SK-N-SH treated with all-trans-retinoic acid at 6 μM for 48 hours (cell line): ENCODE data around the gene CNTNAP2.

Experiments used
- ATAC-seq: fragments of 200-7000 bp; cut with Tn5 transposase; 3 replicates; pipeline ENCODE4 v1.9.1; 2020; ENCODE audit warnings: mild to moderate bottlenecking, moderate library complexity
- ARNTL ChIP-seq: fragments of 450-650 bp; formaldehyde crosslinking; IDR thresholded peaks from 2 replicates; pipeline ENCODE4 v1.5.0; 2020; ENCODE audit warnings: low read depth, mild to moderate bottlenecking, moderate library complexity, borderline replicate concordance
- BACH2 ChIP-seq: fragments of 250-450 bp; sonication (Bioruptor Pico); IDR thresholded peaks from 2 replicates; pipeline ENCODE4 v1.9.0; 2021; ENCODE audit warnings: mild to moderate bottlenecking, borderline replicate concordance
- CREB5 ChIP-seq: fragments of 250-450 bp; sonication (Bioruptor Pico); IDR thresholded peaks from 2 replicates; pipeline ENCODE4 v1.5.1; 2020; ENCODE audit warnings: low read depth, mild to moderate bottlenecking, moderate library complexity
- CSDC2 ChIP-seq: fragments of 250-450 bp; sonication (Bioruptor Pico); IDR thresholded peaks from 2 replicates; pipeline ENCODE4 v1.5.0; 2020; ENCODE audit warnings: mild to moderate bottlenecking, moderate library complexity
- CSRNP3 ChIP-seq: fragments of 250-450 bp; sonication (Bioruptor Pico); IDR thresholded peaks from 2 replicates; pipeline ENCODE4 v1.5.1; 2021; ENCODE audit warnings: mild to moderate bottlenecking, moderate library complexity
- ESRRG ChIP-seq: fragments of 250-450 bp; sonication (Bioruptor Pico); IDR thresholded peaks from 2 replicates; pipeline ENCODE4 v1.6.1; 2021; ENCODE audit warnings: mild to moderate bottlenecking
- GLIS3 ChIP-seq: fragments of 250-450 bp; sonication (Bioruptor Pico); IDR thresholded peaks from 2 replicates; pipeline ENCODE4 v1.5.0; 2020; ENCODE audit warnings: mild to moderate bottlenecking, moderate library complexity
- ISL1 ChIP-seq: fragments of 250-450 bp; sonication (Bioruptor Pico); IDR thresholded peaks from 2 replicates; pipeline ENCODE4 v2.1.2; 2022; ENCODE audit warnings: mild to moderate bottlenecking, moderate library complexity
- OSR1 ChIP-seq: fragments of 250-450 bp; sonication (Bioruptor Pico); IDR thresholded peaks from 2 replicates; pipeline ENCODE4 v1.8.0; 2022; ENCODE audit warnings: moderate library complexity, mild to moderate bottlenecking, inconsistent platforms
- PATZ1 ChIP-seq: fragments of 250-450 bp; sonication (Bioruptor Pico); IDR thresholded peaks from 2 replicates; pipeline ENCODE4 v1.8.0; 2020; ENCODE audit warnings: mild to moderate bottlenecking, moderate library complexity, borderline replicate concordance
- POU6F1 ChIP-seq: fragments of 250-450 bp; sonication (Bioruptor Pico); IDR thresholded peaks from 2 replicates; pipeline ENCODE4 v1.8.0; 2021; ENCODE audit warnings: low read depth, mild to moderate bottlenecking, moderate library complexity, borderline replicate concordance
- RARB ChIP-seq: fragments of 250-450 bp; sonication (Bioruptor Pico); IDR thresholded peaks from 2 replicates; pipeline ENCODE4 v1.8.0; 2021; ENCODE audit warnings: mild to moderate bottlenecking, moderate library complexity
- SNAI2 ChIP-seq: fragments of 250-450 bp; sonication (Bioruptor Pico); IDR thresholded peaks from 2 replicates; pipeline ENCODE4 v1.5.0; 2020; ENCODE audit warnings: mild to moderate bottlenecking, moderate library complexity
- TOX ChIP-seq: fragments of 250-450 bp; sonication (Bioruptor Pico); IDR thresholded peaks from 2 replicates; pipeline ENCODE4 v1.8.0; 2021; ENCODE audit warnings: mild to moderate bottlenecking, moderate library complexity, borderline replicate concordance
- TSHZ2 ChIP-seq: fragments of 250-450 bp; sonication (Bioruptor Pico); IDR thresholded peaks from 2 replicates; pipeline ENCODE4 v1.5.0; 2020; ENCODE audit warnings: mild to moderate bottlenecking, moderate library complexity
- ZC3H10 ChIP-seq: fragments of 250-450 bp; sonication (Bioruptor Pico); IDR thresholded peaks from 2 replicates; pipeline ENCODE4 v1.5.1; 2021; ENCODE audit warnings: mild to moderate bottlenecking, moderate library complexity
- ZFP3 ChIP-seq: fragments of 250-450 bp; sonication (Bioruptor Pico); IDR thresholded peaks from 2 replicates; pipeline ENCODE4 v1.5.0; 2020; ENCODE audit warnings: mild to moderate bottlenecking, moderate library complexity
- ZFP30 ChIP-seq: fragments of 450-650 bp; formaldehyde crosslinking; IDR thresholded peaks from 2 replicates; pipeline ENCODE4 v1.5.0; 2022; ENCODE audit warnings: mild to moderate bottlenecking, moderate library complexity
- ZNF565 ChIP-seq: fragments of 450-650 bp; formaldehyde crosslinking; conservative IDR thresholded peaks from 2 replicates; pipeline ENCODE4 v1.5.0; 2020; ENCODE audit warnings: low read depth, mild to moderate bottlenecking, moderate library complexity
- ZNF70 ChIP-seq: fragments of 450-650 bp; formaldehyde crosslinking; IDR thresholded peaks from 2 replicates; pipeline ENCODE4 v1.5.0; 2020; ENCODE audit warnings: mild to moderate bottlenecking, moderate library complexity
- ZNF8 ChIP-seq: fragments of 450-650 bp; formaldehyde crosslinking; IDR thresholded peaks from 2 replicates; pipeline ENCODE4 v1.5.0; 2020; ENCODE audit warnings: mild to moderate bottlenecking, moderate library complexity

The CNTNAP2 gene

GRCh38 chr7:147586110-147586509 lies 1469.5 kb downstream of the CNTNAP2 start (continued):
- no peak for TF ChIP-seq TSHZ2 (CRISPR knock-in tag)

GRCh38 chr7:147586526-147586925 lies 1469.9 kb downstream of the CNTNAP2 start:
- TF ChIP-seq CREB5 (CRISPR knock-in tag), result no peak
- TF ChIP-seq CSDC2 (CRISPR knock-in tag), result no peak
- no peak for TF ChIP-seq ISL1 (CRISPR knock-in tag)
- no peak for TF ChIP-seq SNAI2 (CRISPR knock-in tag)
- no peak for TF ChIP-seq RARB (CRISPR knock-in tag)
- no peak for TF ChIP-seq ZFP3 (CRISPR knock-in tag)
- TF ChIP-seq ARNTL, result no peak
- TF ChIP-seq GLIS3, result no peak
- TF ChIP-seq ZNF8 (CRISPR knock-in tag), result no peak
- no peak for TF ChIP-seq POU6F1 (CRISPR knock-in tag)
- no peak for TF ChIP-seq ESRRG
- TF ChIP-seq ZNF70, result no peak
- TF ChIP-seq CSRNP3 (CRISPR knock-in tag), result no peak
- no peak for TF ChIP-seq PATZ1 (CRISPR knock-in tag)
- TF ChIP-seq ZFP30 (CRISPR knock-in tag), result no peak
- no peak for TF ChIP-seq BACH2 (CRISPR knock-in tag)
- TF ChIP-seq ZC3H10 (CRISPR knock-in tag), result no peak
- TF ChIP-seq ZNF565 (CRISPR knock-in tag), result no peak
- no peak for TF ChIP-seq OSR1
- TF ChIP-seq TOX (CRISPR knock-in tag), result no peak
- no peak for ATAC-seq

DNA sequence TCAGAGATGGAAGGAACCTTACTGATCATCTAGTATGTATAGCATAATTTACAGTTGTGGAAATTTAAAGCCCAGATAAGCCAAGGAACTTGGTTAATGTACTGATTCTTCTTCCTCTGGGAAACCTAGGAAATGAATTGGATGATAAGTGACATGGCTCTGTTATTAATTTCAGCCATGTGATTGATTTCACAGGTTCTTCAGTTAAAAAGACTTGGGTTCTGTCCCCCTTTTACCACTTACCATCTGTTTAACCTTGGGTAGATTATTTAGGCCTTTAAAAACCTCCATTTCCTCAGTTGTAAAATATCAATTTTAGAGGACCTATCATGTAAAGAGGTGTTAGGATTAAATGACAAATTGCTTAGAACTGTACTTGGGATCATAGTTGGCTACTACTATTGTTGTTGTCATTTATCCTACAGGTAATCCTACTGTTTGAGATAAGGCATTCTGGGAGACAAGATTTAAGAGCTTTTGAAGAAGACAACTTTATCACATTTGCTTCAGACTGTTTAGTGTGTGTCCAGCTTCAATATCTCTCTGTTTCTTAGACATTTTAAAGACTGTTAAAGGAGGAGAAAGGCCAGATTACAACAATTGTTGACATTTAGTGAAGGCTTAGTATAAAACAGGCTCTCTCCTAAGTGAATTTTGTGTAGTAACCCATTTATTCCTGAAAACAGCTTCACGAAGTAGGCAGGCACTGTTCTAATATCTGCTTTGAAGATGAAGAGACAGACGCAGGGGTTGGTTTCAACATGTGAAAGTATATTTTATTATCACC lies 1476.9 kb downstream of the CNTNAP2 start:
- ATAC-seq, result no peak

More for the DNA sequence above, 1476.9 kb downstream of the CNTNAP2 start:
- TF ChIP-seq ZNF8 (CRISPR knock-in tag), result no peak
- TF ChIP-seq OSR1, result no peak
- TF ChIP-seq CREB5 (CRISPR knock-in tag), result no peak
- no peak for TF ChIP-seq ESRRG
- no peak for TF ChIP-seq ISL1 (CRISPR knock-in tag)
- no peak for TF ChIP-seq BACH2 (CRISPR knock-in tag)
- TF ChIP-seq SNAI2 (CRISPR knock-in tag), result no peak
